DMS153 (cell line): ENCODE data around the gene CALN1.

Experiments
- DNase-seq: peaks from one replicate; lab custom pipeline; 2025; lab: John Stamatoyannopoulos, UW

Gene CALN1

GRCh38 chr7:72325561-72325960 lies 86.6 kb downstream of the CALN1 start:
- DNase-seq: no peak

DNA sequence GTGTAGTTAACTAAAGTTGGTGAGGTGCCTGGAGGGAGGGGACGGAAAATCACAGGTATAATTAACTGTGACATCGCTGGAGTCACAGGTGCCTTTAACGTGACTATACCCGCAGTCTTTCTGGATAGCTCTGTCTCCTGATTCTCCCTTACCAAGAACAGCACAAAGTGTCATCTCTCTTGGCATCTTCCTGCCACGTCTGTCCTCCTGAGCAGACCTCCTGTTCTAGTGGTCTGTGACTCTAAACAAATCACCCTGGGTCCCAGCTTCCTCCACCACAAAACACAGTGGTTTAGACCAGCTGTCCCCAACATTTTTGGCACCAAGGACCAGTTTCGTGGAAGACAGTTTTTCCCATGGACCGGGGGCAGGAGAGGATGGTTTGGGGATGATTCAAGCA lies 90.5 kb downstream of the CALN1 start:
- no peak for DNase-seq

DNA sequence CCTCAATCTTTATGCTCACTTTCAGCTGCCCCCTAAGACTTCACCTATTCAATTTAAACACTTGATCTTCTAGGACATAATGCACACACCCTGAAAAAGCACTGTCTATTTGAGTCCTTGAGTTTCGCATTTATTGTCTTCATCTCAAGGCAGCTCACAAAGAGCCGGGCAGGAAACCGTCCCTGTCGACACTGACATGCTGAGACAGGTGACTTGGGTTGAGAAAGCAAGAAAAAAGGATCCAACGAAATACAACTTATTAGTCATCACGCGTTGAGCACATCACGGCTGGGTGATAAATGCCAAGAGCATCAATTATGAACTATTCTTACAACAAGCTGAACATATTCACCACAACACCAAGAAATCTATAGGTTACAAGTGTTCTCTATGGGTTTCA lies 91.1 kb downstream of the CALN1 start:
- no peak for DNase-seq

- DNase-seq: no peak
Measured at GRCh38 chr7:72317341-72317740, 94.8 kb downstream of the CALN1 start.

DNA sequence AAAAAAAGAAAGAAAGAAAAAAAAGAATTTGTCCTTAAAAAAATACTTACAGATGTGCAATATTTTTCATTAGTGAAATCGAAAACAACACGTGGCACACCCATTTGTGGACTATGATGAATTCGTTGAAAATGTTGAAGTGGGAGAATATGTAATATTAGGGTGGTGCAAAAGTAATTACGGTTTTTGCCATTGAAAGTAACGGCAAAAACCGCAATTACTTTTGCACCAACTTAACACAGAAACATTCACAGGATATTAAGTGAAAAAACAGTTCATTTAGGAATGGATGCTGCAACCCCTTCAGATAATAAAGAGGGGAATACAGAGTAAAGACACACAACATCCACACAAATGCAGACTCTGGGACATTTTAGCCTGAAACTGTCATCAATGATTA lies 96.0 kb downstream of the CALN1 start:
- DNase-seq: no peak

DNA sequence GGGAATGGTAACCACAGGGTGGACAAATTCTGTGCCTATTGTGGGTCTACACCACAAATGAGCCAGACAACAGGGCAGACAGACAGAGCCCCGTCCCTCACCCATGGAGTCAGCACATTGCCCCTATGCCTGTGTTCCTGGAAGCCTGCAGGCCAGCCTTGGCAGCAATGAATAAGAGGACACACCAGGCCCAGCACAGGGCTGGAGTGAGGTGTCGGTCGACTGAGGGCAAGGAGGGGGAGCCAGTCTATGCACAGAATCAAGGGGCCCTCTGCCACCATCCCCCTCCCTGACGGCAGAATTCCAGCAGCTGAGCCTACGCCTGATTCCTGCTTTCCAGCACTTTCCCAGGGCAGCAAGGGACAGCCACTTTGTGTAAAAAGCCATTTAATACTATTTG lies 98.2 kb downstream of the CALN1 start:
- no peak for DNase-seq

DNA sequence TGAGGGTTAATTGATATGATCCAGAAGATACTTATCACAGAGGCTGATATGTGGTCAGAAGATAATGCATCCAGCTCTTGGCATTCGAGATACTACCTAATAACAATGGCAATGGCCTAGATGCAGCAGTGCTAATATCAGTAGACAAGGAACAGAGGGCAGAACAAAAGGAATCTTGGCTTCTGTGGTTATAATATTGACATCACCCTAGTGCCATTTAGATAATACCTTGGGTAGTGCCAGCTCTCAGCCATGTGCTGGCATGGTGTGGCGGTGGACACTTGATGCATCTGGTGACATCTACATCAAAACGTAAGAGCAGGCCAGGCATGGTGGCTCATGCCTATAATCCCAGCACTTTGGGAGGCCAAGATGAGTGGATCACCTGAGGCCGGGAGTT lies 101.8 kb downstream of the CALN1 start:
- DNase-seq: no peak

DNA sequence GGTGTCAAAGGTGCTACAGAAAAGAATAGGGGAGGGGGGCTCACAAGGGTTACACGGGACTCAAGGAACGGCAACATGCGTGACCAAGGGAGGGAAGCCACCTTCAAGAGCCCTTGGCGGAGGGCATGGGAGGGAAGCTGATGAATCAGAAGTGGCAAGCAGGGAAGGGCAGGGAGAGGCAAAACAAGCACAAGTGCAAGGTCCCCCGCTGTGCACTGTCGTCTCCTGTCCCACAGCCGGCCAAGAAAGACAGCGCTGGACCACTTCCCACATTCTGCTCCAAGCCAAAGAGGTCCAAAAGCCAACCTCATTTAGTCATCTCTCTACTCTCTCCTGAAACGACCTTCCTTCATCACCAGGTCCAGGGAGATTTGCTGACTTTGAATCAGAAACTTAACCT lies 102.7 kb downstream of the CALN1 start:
- no peak for DNase-seq

- DNase-seq: no peak
Measured at GRCh38 chr7:72308986-72309385, 103.2 kb downstream of the CALN1 start.

DNA sequence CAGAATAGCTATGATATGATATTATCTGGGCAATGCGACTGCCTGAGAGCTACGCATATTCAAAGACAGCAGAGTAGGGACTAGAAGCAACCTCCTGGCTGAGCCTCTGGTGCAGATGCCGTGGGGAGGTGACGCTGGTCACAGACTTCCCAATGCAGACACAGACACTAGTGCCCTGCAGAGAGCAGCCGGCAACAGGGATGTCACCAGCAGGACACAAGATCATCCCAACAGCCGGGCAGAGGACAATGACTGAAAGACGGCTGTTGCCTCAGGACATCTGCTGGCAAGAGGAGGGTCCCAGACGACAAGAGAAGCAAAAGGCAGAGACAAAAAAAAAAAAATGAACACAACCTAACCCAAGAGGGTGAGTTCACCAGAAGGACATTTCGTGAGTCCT lies 104.6 kb downstream of the CALN1 start:
- DNase-seq: no peak

- no peak for DNase-seq
Measured at GRCh38 chr7:72298912-72299311, 113.2 kb downstream of the CALN1 start.

GRCh38 chr7:72298091-72298490 lies 114.0 kb downstream of the CALN1 start:
- no peak for DNase-seq

DNA sequence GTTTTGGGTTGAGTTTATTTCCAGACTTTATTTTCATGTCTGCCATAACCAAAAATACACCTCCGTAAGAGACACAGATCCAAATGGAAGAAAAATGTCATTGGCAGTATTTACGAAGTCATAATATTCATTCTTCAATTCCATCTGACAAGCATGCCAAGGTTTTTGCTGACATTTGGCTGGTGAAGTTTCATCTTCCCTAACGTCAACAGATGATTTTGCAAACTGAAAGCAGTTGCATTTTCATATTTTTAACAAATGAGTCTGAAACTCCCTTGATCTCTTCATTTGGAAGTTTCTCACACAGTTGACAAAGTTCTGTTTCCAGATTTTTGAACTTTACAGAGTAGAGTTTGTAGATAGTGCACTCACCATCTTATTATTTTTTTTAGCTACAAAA lies 114.5 kb downstream of the CALN1 start:
- no peak for DNase-seq

DNA sequence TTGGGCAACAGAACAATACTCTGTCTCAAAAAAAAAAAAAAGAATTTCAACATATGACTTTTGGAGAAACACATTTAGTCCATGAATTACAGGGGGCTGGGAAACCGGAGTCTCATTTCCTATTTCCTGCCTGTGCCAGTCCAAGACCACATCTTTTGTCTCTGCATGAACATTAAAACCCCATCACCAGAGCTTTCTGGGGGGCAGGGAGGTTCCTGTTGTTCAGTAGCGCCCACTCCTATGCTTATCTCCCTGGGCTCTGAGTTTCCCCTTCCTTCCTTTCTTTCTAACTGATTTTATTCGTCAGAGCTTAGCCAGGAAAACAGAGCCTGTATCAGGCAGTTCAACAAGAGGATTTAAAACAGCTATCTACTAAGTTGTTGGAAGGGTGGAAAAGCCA lies 119.3 kb downstream of the CALN1 start:
- no peak for DNase-seq

- no peak for DNase-seq
Measured at GRCh38 chr7:72292118-72292517, 120.0 kb downstream of the CALN1 start.

GRCh38 chr7:72286519-72286918 lies 125.6 kb downstream of the CALN1 start:
- no peak for DNase-seq

DNA sequence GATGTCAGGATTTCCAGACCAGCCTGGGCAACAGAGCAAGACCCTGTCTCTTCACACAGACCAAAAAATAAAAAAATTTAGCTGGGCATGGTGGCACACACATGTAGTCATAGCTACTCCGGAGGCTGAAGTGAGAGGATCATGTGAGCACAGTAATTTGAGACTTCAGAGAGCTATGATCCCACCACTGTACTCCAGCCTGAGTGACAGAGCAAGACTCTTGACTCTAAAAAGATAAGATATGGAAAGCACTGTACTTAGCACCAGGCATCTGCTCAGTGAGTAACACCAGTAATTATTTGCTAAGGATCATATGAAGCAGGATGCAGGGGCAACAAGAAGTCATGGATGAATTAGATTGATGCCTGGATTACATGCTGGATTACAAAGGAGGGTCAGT lies 128.8 kb downstream of the CALN1 start:
- DNase-seq: no peak

- no peak for DNase-seq
Measured at GRCh38 chr7:72281308-72281707, 130.8 kb downstream of the CALN1 start.

- no peak for DNase-seq
Measured at GRCh38 chr7:72279203-72279602, 132.9 kb downstream of the CALN1 start.

GRCh38 chr7:72278550-72278949 lies 133.6 kb downstream of the CALN1 start:
- DNase-seq: no peak

DNA sequence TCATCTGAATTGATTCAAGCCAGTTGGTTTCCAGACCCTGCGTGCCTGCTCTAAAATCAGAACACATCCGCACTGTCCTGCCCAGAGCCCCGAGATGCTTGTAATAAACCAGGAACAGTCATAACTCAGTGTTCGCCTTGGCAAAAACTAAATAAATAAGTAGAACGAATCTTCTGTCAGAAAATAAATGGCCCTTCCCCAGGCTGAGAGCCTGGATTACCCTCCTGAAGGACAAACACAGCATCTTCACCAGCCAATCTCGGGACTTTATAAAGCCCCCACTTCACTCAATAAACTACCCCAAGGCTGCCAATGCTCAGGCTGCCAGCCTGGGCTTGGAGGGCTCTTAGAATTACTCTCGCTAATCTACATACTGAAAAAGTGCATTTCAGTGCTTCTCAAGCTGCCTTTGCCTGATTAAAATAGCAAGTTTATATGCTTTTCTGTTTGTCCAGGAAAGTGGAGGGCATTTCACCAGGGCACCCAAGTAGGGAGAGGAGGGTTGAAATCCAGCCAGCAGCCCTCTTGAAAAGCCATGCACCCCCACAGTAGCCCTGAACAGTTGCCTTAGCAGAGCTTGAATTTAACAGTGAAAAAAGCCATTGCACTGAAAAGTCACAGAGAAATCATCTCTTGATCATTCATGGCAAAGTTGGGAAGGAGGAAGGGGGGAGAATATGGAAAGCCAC lies 136.6 kb downstream of the CALN1 start:
- no peak for DNase-seq

GRCh38 chr7:72272479-72272878 lies 139.7 kb downstream of the CALN1 start:
- no peak for DNase-seq

- DNase-seq: no peak
Measured at GRCh38 chr7:72268796-72269195, 143.3 kb downstream of the CALN1 start.

DNA sequence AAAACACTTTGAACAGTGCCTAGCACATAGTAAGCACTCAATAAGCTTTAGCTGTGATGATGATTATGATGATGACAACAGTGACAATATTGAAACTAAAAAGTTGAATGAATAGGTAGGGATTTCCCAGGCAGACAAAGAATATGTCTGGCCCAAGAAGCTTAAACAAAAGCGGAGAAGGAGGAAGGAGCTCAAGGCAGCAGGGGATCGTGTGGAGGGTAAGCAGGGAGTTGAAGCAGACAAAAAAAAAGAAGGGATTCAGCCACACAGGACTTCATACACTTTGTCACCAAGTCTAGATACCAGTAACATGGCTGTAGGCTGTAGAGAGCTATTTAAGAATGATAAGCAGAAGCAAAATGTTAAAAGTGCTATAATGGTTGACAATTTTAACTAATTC lies 144.0 kb downstream of the CALN1 start:
- DNase-seq: no peak
